ENCODE measurements around the gene FIG4. TPM values are rescaled to one million over a fixed set of nuclear protein-coding genes. Genes with fewer than 3 reads are reported as not detected.

Gene FIG4
- polyA plus RNA-seq, 1 experiment, result 11.2 TPM

DNA sequence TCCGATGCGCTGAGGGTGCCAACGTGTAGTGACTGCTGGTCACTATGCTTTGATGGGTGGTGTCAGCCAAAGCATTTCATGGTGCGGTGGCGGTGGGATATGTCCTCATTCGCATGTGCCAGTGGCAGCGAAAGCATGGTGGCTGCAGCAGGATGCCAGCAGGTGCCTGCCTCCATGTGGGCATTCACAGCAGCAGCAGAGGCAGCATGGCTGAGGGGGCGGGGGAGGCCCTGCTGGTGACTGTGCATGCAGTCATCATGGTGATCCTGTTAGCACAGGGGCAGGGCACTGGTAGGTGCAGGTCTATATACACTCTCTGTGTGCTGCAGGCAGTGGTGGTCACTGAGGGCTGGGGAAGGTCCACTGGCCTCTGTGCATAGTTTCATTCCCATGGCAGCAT is 22.0 kb downstream of the FIG4 start:
- no peak for DNase-seq (ENCODE audit: low read depth)
- Histone ChIP-seq H3K36me3 (ENCODE audit: control insufficient read depth, insufficient read depth, low read length) (no peaks in the 10 kb centered on the region), H3K4me3 (ENCODE audit: low read depth, low read length) (no peak overlapping the region), H3K27me3 (ENCODE audit: control insufficient read depth, insufficient read depth, low read length) (no peaks in the 10 kb centered on the region)
- ChIA-PET CTCF (interaction anchor here (9.1 kb wide), 1 partner anchor 325 kb away, joined by 73 read pairs; no protein-coding TSS in a partner anchor), POLR2A (no interaction called here)
- TF ChIP-seq, protein P1, sequence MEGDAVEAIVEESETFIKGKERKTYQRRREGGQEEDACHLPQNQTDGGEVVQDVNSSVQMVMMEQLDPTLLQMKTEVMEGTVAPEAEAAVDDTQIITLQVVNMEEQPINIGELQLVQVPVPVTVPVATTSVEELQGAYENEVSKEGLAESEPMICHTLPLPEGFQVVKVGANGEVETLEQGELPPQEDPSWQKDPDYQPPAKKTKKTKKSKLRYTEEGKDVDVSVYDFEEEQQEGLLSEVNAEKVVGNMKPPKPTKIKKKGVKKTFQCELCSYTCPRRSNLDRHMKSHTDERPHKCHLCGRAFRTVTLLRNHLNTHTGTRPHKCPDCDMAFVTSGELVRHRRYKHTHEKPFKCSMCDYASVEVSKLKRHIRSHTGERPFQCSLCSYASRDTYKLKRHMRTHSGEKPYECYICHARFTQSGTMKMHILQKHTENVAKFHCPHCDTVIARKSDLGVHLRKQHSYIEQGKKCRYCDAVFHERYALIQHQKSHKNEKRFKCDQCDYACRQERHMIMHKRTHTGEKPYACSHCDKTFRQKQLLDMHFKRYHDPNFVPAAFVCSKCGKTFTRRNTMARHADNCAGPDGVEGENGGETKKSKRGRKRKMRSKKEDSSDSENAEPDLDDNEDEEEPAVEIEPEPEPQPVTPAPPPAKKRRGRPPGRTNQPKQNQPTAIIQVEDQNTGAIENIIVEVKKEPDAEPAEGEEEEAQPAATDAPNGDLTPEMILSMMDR (IDR thresholded peaks at IDR 0.05; ENCODE audit: insufficient read depth, low read depth, low read length), result no peak

DNA sequence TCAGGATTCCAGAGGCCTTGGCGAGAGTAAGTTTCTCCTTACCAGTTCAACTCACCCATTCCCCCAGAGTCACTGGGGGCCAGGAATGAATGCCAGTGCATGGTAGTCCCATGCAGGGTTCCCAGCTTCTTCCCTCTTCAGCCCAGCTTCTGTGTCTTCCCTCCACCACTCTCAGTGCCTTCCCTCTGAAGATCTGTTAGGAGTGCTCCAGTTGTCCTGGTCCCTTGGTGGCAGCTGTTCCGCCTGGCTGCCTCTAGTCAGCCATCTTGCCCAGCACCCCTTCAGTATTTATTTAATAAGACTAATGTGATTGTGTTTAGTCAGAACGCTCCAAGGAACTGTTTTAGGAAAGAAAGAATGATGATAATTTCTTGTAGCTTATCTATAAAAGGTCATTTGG is 23.1 kb downstream of the FIG4 start:
- H3K27me3 ChIP-seq (ENCODE audit: control insufficient read depth, insufficient read depth, low read length), result no peaks in the 10 kb centered on the region
- ChIA-PET CTCF (interaction anchor here (4.5 to 9.1 kb wide), 2 partner anchors 9 to 324 kb away, joined by 24 to 73 read pairs; no protein-coding TSS in a partner anchor), POLR2A (no interaction called here)
- DNase-seq (ENCODE audit: low read depth), result no peak
- no peaks in the 10 kb centered on the region for H3K36me3 ChIP-seq (ENCODE audit: control insufficient read depth, insufficient read depth, low read length)
- TF ChIP-seq, protein P1 (IDR thresholded peaks at IDR 0.05; ENCODE audit: insufficient read depth, low read depth, low read length), result no peak
- H3K4me3 ChIP-seq (ENCODE audit: low read depth, low read length), result no peak overlapping the region

DNA sequence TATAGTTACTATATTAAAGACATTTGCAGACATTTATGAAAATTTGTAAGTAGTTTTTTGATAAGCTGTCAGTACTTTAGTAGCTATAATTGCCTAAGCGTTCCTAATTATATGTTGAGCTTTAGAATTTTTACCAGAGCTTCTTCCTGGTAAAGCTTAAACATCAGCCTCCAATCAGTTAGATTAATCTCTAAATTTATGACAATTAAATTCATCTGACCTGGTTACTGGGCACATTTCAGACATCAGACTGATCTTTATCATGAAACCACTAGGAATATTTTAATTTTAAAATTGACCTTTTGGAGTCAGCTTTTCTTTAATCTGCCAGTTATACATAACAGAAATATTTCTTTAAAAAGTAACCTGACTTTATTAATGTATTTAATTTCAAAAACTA is 23.5 kb downstream of the FIG4 start:
- ChIA-PET POLR2A (no interaction called here), CTCF (interaction anchor here (4.5 to 9.1 kb wide), 2 partner anchors 10 to 324 kb away, joined by 24 to 73 read pairs; no protein-coding TSS in a partner anchor)
- TF ChIP-seq, protein P1 (IDR thresholded peaks at IDR 0.05; ENCODE audit: insufficient read depth, low read depth, low read length), result no peak
- H3K36me3 ChIP-seq (ENCODE audit: control insufficient read depth, insufficient read depth, low read length), result no peaks in the 10 kb centered on the region
- no peak overlapping the region for H3K4me3 ChIP-seq (ENCODE audit: low read depth, low read length)
- no peak for DNase-seq (ENCODE audit: low read depth)
- no peaks in the 10 kb centered on the region for H3K27me3 ChIP-seq (ENCODE audit: control insufficient read depth, insufficient read depth, low read length)

DNA sequence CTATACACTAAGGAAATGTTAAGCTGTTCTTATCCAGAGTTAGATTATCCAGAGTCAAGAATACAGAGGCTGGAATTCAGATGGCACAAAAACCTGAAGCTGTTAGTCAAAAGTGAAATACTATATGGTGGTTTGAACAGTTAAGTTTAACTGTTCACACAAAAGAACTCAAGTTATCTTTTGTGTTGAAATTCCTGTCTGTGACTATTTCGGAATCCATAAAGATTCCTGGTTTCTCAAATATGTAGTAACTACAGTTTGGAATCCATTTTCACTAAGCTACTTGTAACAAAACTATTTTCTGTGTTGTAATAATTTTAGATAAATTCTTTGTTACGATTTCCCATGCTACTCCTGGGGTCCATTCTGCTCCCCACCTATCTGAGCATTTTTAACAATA is 24.5 kb downstream of the FIG4 start:
- no peak for DNase-seq (ENCODE audit: low read depth)
- Histone ChIP-seq H3K36me3 (ENCODE audit: control insufficient read depth, insufficient read depth, low read length) (no peaks in the 10 kb centered on the region), H3K27me3 (ENCODE audit: control insufficient read depth, insufficient read depth, low read length) (no peaks in the 10 kb centered on the region), H3K4me3 (ENCODE audit: low read depth, low read length) (no peak overlapping the region)
- POLR2A ChIA-PET, result interaction anchor here (0.6 kb wide), 1 partner anchor 202 kb away, joined by 3 read pairs; no protein-coding TSS in a partner anchor
- CTCF ChIA-PET, result interaction anchor here (4.5 to 9.1 kb wide), 2 partner anchors 11 to 323 kb away, joined by 24 to 73 read pairs; no protein-coding TSS in a partner anchor
- TF ChIP-seq, protein P1 (IDR thresholded peaks at IDR 0.05; ENCODE audit: insufficient read depth, low read depth, low read length), result no peak

DNA sequence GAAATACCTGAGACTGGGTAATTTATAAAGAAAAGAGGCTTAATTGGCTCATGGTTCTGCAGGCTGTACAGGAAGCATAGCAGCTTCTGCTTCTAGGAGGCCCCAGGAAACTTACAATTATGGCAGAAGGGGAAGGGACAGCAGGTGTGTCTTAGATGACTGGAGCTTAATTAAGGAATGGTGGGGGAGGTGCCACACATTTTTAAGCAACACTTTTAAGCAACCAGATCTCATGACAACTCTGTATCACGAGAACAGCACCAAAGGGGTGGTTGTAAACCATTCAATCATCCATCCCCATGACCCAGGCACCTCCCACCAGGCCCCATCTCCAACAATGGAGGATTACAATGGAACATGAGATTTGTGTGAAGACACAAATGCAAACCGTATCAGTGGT is 26.9 kb downstream of the FIG4 start:
- POLR2A ChIA-PET, result no interaction called here
- Histone ChIP-seq H3K27me3 (ENCODE audit: control insufficient read depth, insufficient read depth, low read length) (no peaks in the 10 kb centered on the region), H3K36me3 (ENCODE audit: control insufficient read depth, insufficient read depth, low read length) (no peaks in the 10 kb centered on the region), H3K4me3 (ENCODE audit: low read depth, low read length) (no peak overlapping the region)
- DNase-seq (ENCODE audit: low read depth), result no peak
- CTCF ChIA-PET, result interaction anchor here (4.5 kb wide), 1 partner anchor 13 kb away, joined by 24 read pairs; no protein-coding TSS in a partner anchor
- TF ChIP-seq, protein P1 (IDR thresholded peaks at IDR 0.05; ENCODE audit: insufficient read depth, low read depth, low read length), result no peak

Data from BJ (cell line).